ENCODE data around the gene AUTS2.

GRCh38 chr7:69591805-69592204 lies 6.5 kb upstream of the AUTS2 start:
- no peak for TF ChIP-seq FOXK2 (IDR thresholded peaks at IDR 0.05)
- TF ChIP-seq BHLHE40 (IDR thresholded peaks at IDR 0.05; ENCODE audit: borderline replicate concordance), result no peak
- TF ChIP-seq HDGF (IDR thresholded peaks at IDR 0.05; ENCODE audit: borderline replicate concordance), result no peak
- TF ChIP-seq TARDBP (IDR thresholded peaks at IDR 0.05), result no peak
- TF ChIP-seq ZNF384 (IDR thresholded peaks at IDR 0.05), result no peak
- TF ChIP-seq NFRKB (IDR thresholded peaks at IDR 0.05), result no peak
- no peak for TF ChIP-seq SUZ12 (IDR thresholded peaks at IDR 0.05)
- TF ChIP-seq ELF4 (IDR thresholded peaks at IDR 0.05), result no peak
- no peak for TF ChIP-seq FOXM1 (IDR thresholded peaks at IDR 0.05; ENCODE audit: borderline replicate concordance)
- no peak for TF ChIP-seq L3MBTL2 (conservative IDR thresholded peaks at IDR 0.05)
